Testis (tissue), 3 donors: Measurements from ENCODE around the gene HYAL1. TPM values are rescaled to one million over a fixed set of nuclear protein-coding genes. Genes with fewer than 3 reads are reported as not detected.

Experiments used
- DNase-seq: peaks from one replicate; pipeline ENCODE4 v3.0.0-alpha.2; 2019
- H3K27ac ChIP-seq, 2 donors: fragments of 200-600 bp; sonication (generic); one replicate each; pipeline ENCODE4 v1.5.1; 2019
- H3K27me3 ChIP-seq: fragments of 200-600 bp; sonication (generic); one replicate; pipeline ENCODE4 v1.5.1; 2019
- H3K36me3 ChIP-seq: fragments of 200-600 bp; sonication (generic); one replicate; pipeline ENCODE4 v1.5.1; 2017; ENCODE audit warnings: low read depth; ENCODE audit errors: missing control alignments
- H3K4me1 ChIP-seq: fragments of 200-600 bp; sonication (generic); one replicate; pipeline ENCODE4 v1.5.1; 2019
- H3K4me3 ChIP-seq, 2 donors: fragments of 200-600 bp; sonication (generic); one replicate each; pipeline ENCODE4 v1.5.1; 2017 to 2019
- H3K9me3 ChIP-seq: fragments of 200-600 bp; sonication (generic); one replicate; pipeline ENCODE4 v1.5.1; 2017
- CTCF ChIP-seq, 3 experiments: fragments of 450-650 bp in 2 of 3; fragments of 200-600 bp in 1 of 3; sonication (generic) in 1 of 3; IDR thresholded peaks; one replicate each; pipeline ENCODE4 v1.5.1; 2016 to 2019; ENCODE audit warnings: antibody characterized with exemption in 3 of 3, mild to moderate bottlenecking in 2 of 3, moderate library complexity in 1 of 3
- POLR2A ChIP-seq: fragments of 450-650 bp; IDR thresholded peaks from one replicate; pipeline ENCODE4 v1.6.1; 2017; ENCODE audit warnings: antibody characterized with exemption, mild to moderate bottlenecking, moderate library complexity
- WGBS, 2 donors: methylation state at CpG; one replicate each; pipeline ENCODE4 v1.1.5; 2018; 5-methylcytosine and 5-hydroxymethylcytosine counted together
- intact Hi-C: fragments of 100-400 bp; cut with DNase I; formaldehyde crosslinking; loops from one replicate; pipeline ENCODE4 v1.15.1; 2023; ENCODE audit warnings: low total_unique reads
- polyA plus RNA-seq: library from polyadenylated mRNA; stranded (reverse); fragments of 350-450 nt; fragmentation: Illumina TruSeq; extraction: RNeasy Lipid Tissue Mini Kit (QIAGEN cat#74804); gene quantifications from one replicate; pipeline ENCODE4 v1.2.3, GENCODE V29; 2014; ENCODE audit warnings: low read depth, low replicate concordance; ENCODE audit not compliant: insufficient read depth
- total RNA-seq, 2 donors: library from RNA; depleted of rRNA; stranded (reverse); fragments of >200 nt; gene quantifications; one replicate each; pipeline ENCODE4 v1.2.3, GENCODE V29; 2016

Gene HYAL1
- total and polyA plus RNA-seq, 3 donors from 2014 or later = 2.7 to 3.7 (median 3.2) TPM

GRCh38 chr3:50278880-50279224, 24.5 kb downstream of the HYAL1 start, which contains the start of gene LSMEM2:
TSS of gene LSMEM2 (plus strand) at chr3:50279087. CDS start at chr3:50279114, 27 bp downstream.
- DNase-seq = no peak
- H3K27ac ChIP-seq = no peak within 1 kb of the TSS

GRCh38 chr3:50278123-50278879, 25.1 kb downstream of the HYAL1 start:
- intact Hi-C loops = loop anchor here (10.0 kb wide), 1 partner anchor 84 kb away; the partner anchor contains the start of gene GNAT1
- H3K27me3 ChIP-seq = no peaks in the 10 kb centered on the region
- no peaks in the 10 kb centered on the region for H3K9me3 ChIP-seq
- H3K36me3 ChIP-seq = no peaks in the 10 kb centered on the region
- no peak for TF ChIP-seq POLR2A
- no peak for TF ChIP-seq CTCF (IDR thresholded peaks at IDR 0.05)
- H3K27ac ChIP-seq = no peak overlapping the region
- H3K4me1 ChIP-seq = peaks cover 3% of the 10 kb centered on the region
- WGBS, 2 donors = 76 to 77% methylated on average over 3 to 4 of the region's 4 CpGs
- DNase-seq = no peak
- no peak overlapping the region for H3K4me3 ChIP-seq

More at GRCh38 chr3:50278880-50279224, 24.5 kb downstream of the HYAL1 start, which contains the start of gene LSMEM2:
- Histone ChIP-seq H3K36me3 (no peaks in the 10 kb centered on the region), H3K4me1 (no peaks in the 10 kb centered on the region), H3K27me3 (no peaks in the 10 kb centered on the region), H3K4me3 (no peak within 1 kb of the TSS), H3K9me3 (no peaks in the 10 kb centered on the region)
- intact Hi-C loops = loop anchor here (10.0 kb wide), 1 partner anchor 84 kb away; the partner anchor contains the start of gene GNAT1
- no peak for TF ChIP-seq CTCF (IDR thresholded peaks at IDR 0.05)
- TF ChIP-seq POLR2A = no peak
- WGBS, 2 donors = 74 to 83% methylated on average over 1 to 2 of the region's 2 CpGs

- H3K4me1 ChIP-seq = peaks cover 8% of the 10 kb centered on the region
- WGBS, 2 donors = 72 to 86% methylated on average over 16 to 17 of the region's 17 CpGs
Measured at GRCh38 chr3:50276762-50277101, 26.6 kb downstream of the HYAL1 start.

GRCh38 chr3:50275996-50276761, 27.2 kb downstream of the HYAL1 start:
- 57 to 60% methylated on average over 37 to 78 of the region's 79 CpGs for WGBS, 2 donors
- Histone ChIP-seq H3K4me1 (peaks cover 8% of the 10 kb centered on the region), H3K36me3 (no peaks in the 10 kb centered on the region), H3K9me3 (no peaks in the 10 kb centered on the region), H3K27me3 (no peaks in the 10 kb centered on the region), H3K4me3 (peak overlapping the region; percentile 12 to 36), H3K27ac (no peak overlapping the region)
- DNase-seq = no peak
- TF ChIP-seq POLR2A = no peak
- TF ChIP-seq CTCF (IDR thresholded peaks at IDR 0.05) = no peak
- intact Hi-C loops = loop anchor here (10.0 kb wide), 1 partner anchor 81 kb away; the partner anchor contains the start of gene GNAT1

More at GRCh38 chr3:50276762-50277101, 26.6 kb downstream of the HYAL1 start:
- H3K27ac ChIP-seq = no peak overlapping the region
- no peaks in the 10 kb centered on the region for H3K9me3 ChIP-seq
- H3K27me3 ChIP-seq = no peaks in the 10 kb centered on the region
- no peaks in the 10 kb centered on the region for H3K36me3 ChIP-seq
- intact Hi-C loops = loop anchor here (10.0 kb wide), 1 partner anchor 82 kb away; the partner anchor contains the start of gene GNAT1
- no peak for DNase-seq
- H3K4me3 ChIP-seq = peak overlapping the region; percentile 12 to 36
- TF ChIP-seq CTCF (IDR thresholded peaks at IDR 0.05) (no peak), POLR2A (no peak)
